NCI-H1694 (cell line): Measurements from ENCODE around the gene MPPED2.

ENCODE experiments used
- DNase-seq: peaks from one replicate; lab custom pipeline; 2025; lab: John Stamatoyannopoulos, UW

The MPPED2 gene

GRCh38 chr11:30451167-30451566, 135.0 kb downstream of the MPPED2 start:
- no peak for DNase-seq

- no peak for DNase-seq
Measured at GRCh38 chr11:30447058-30447640, 139.0 kb downstream of the MPPED2 start.

GRCh38 chr11:30446520-30446919, 139.6 kb downstream of the MPPED2 start:
- no peak for DNase-seq

- no peak for DNase-seq
Measured at GRCh38 chr11:30445056-30445455, 141.1 kb downstream of the MPPED2 start.

- no peak for DNase-seq
Measured at GRCh38 chr11:30440510-30440909, 145.6 kb downstream of the MPPED2 start.

GRCh38 chr11:30436801-30437200, 149.4 kb downstream of the MPPED2 start:
- DNase-seq, result no peak

GRCh38 chr11:30435488-30435887, 150.7 kb downstream of the MPPED2 start:
- DNase-seq, result no peak

GRCh38 chr11:30434901-30435300, 151.3 kb downstream of the MPPED2 start:
- DNase-seq, result no peak

GRCh38 chr11:30433831-30434230, 152.3 kb downstream of the MPPED2 start:
- no peak for DNase-seq

- no peak for DNase-seq
Measured at GRCh38 chr11:30432716-30433115, 153.4 kb downstream of the MPPED2 start.

- no peak for DNase-seq
Measured at GRCh38 chr11:30432178-30432577, 154.0 kb downstream of the MPPED2 start.

- DNase-seq, result no peak
Measured at GRCh38 chr11:30431127-30431814, 154.9 kb downstream of the MPPED2 start.

GRCh38 chr11:30429550-30429949, 156.6 kb downstream of the MPPED2 start:
- no peak for DNase-seq

GRCh38 chr11:30426781-30427180, 159.4 kb downstream of the MPPED2 start:
- DNase-seq, result no peak

GRCh38 chr11:30424844-30425243, 161.3 kb downstream of the MPPED2 start:
- DNase-seq, result no peak

- no peak for DNase-seq
Measured at GRCh38 chr11:30424321-30424720, 161.8 kb downstream of the MPPED2 start.

- DNase-seq, result no peak
Measured at GRCh38 chr11:30423886-30424285, 162.3 kb downstream of the MPPED2 start.

GRCh38 chr11:30423279-30423648, 162.9 kb downstream of the MPPED2 start:
- no peak for DNase-seq

GRCh38 chr11:30422447-30423278, 163.5 kb downstream of the MPPED2 start:
- DNase-seq, result no peak

GRCh38 chr11:30420233-30420787, 165.8 kb downstream of the MPPED2 start:
- DNase-seq, result no peak

- no peak for DNase-seq
Measured at GRCh38 chr11:30414806-30415205, 171.3 kb downstream of the MPPED2 start.

GRCh38 chr11:30414244-30414643, 171.9 kb downstream of the MPPED2 start:
- DNase-seq, result no peak

GRCh38 chr11:30412509-30412908, 173.6 kb downstream of the MPPED2 start:
- no peak for DNase-seq
